Neural cell (in vitro differentiated cells): Measurements from ENCODE around the gene TNS1.

Experiments
- CTCF ChIP-seq: fragments of 450-650 bp; IDR thresholded peaks from 2 replicates; pipeline ENCODE4 v1.5.1; 2014; ENCODE audit warnings: antibody characterized with exemption, mild to moderate bottlenecking, moderate library complexity; ENCODE audit not compliant: poor library complexity, severe bottlenecking
- EP300 ChIP-seq: fragments of 450-650 bp; conservative IDR thresholded peaks from 2 replicates; pipeline ENCODE4 v1.6.1; 2014; ENCODE audit warnings: antibody characterized with exemption, mild to moderate bottlenecking, moderate library complexity; ENCODE audit not compliant: poor library complexity, severe bottlenecking
- RAD21 ChIP-seq: fragments of 450-650 bp; conservative IDR thresholded peaks from 2 replicates; pipeline ENCODE4 v1.6.1; 2014; ENCODE audit warnings: antibody characterized with exemption, mild to moderate bottlenecking, moderate library complexity
- REST ChIP-seq: IDR thresholded peaks from 2 replicates; pipeline ENCODE4 v1.6.1; 2012; ENCODE audit warnings: borderline replicate concordance

- TF ChIP-seq CTCF (no peak), EP300 (no peak), REST (no peak), RAD21 (no peak)
Observed at GRCh38 chr2:217854684-217855420, 147.9 kb downstream of the TNS1 start.
